ENCODE data around the gene MRPL34.

DNA sequence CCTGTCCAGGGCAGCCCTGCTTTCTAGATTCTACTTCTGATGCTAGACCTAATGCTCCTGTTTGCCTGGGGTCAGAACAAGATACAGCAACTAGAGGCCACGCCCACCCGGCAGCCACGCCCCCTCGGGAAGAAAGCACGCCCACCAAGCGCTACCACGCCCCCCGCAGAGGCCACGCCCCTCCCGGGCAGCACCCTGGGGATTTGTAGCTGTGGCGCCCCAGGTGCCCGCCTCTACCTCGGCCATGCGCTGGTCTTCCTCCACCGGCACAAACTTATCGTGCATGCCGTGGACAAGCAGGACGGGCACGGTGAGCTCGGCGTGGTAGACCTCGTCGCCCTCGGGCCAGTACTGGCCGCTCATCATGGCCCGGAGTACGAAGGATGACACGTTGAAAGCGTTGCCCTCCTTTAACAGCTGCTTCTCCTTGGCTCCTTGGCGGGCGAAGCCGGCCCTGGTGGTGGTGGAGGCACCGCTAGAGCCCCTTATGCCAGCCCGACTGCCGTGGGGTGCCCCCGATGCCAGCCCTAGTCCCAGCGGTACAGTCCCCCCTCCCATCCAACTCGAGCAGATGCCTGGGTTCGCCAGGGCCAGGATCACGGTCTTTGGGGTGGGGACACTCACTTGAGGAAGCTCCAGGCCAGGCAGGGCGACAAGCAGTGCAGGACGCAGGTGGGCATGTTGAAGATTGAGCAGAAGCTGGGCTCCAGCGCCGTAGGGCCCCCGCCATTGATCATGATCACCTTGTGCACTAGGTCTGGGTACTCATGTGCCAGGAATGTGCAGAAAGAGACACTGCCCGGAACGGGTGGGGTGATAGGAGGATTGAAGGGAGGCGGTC, 11.4 kb upstream of the MRPL34 start:
- no peak for TF ChIP-seq SP1 (IDR thresholded peaks at IDR 0.05)
- TF ChIP-seq, protein P1, sequence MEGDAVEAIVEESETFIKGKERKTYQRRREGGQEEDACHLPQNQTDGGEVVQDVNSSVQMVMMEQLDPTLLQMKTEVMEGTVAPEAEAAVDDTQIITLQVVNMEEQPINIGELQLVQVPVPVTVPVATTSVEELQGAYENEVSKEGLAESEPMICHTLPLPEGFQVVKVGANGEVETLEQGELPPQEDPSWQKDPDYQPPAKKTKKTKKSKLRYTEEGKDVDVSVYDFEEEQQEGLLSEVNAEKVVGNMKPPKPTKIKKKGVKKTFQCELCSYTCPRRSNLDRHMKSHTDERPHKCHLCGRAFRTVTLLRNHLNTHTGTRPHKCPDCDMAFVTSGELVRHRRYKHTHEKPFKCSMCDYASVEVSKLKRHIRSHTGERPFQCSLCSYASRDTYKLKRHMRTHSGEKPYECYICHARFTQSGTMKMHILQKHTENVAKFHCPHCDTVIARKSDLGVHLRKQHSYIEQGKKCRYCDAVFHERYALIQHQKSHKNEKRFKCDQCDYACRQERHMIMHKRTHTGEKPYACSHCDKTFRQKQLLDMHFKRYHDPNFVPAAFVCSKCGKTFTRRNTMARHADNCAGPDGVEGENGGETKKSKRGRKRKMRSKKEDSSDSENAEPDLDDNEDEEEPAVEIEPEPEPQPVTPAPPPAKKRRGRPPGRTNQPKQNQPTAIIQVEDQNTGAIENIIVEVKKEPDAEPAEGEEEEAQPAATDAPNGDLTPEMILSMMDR (IDR thresholded peaks at IDR 0.05; ENCODE audit: low read depth, low read length, missing input control): no peak
- TF ChIP-seq, protein P2, sequence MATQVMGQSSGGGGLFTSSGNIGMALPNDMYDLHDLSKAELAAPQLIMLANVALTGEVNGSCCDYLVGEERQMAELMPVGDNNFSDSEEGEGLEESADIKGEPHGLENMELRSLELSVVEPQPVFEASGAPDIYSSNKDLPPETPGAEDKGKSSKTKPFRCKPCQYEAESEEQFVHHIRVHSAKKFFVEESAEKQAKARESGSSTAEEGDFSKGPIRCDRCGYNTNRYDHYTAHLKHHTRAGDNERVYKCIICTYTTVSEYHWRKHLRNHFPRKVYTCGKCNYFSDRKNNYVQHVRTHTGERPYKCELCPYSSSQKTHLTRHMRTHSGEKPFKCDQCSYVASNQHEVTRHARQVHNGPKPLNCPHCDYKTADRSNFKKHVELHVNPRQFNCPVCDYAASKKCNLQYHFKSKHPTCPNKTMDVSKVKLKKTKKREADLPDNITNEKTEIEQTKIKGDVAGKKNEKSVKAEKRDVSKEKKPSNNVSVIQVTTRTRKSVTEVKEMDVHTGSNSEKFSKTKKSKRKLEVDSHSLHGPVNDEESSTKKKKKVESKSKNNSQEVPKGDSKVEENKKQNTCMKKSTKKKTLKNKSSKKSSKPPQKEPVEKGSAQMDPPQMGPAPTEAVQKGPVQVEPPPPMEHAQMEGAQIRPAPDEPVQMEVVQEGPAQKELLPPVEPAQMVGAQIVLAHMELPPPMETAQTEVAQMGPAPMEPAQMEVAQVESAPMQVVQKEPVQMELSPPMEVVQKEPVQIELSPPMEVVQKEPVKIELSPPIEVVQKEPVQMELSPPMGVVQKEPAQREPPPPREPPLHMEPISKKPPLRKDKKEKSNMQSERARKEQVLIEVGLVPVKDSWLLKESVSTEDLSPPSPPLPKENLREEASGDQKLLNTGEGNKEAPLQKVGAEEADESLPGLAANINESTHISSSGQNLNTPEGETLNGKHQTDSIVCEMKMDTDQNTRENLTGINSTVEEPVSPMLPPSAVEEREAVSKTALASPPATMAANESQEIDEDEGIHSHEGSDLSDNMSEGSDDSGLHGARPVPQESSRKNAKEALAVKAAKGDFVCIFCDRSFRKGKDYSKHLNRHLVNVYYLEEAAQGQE (IDR thresholded peaks at IDR 0.05): no peak
